GM21737 (cell line): ENCODE data around the gene CDC25A.

Source experiments
- ATAC-seq: cut with Tn5 transposase; IDR thresholded peaks from one replicate; pipeline ENCODE4 v1.9.1; 2021; ENCODE audit warnings: mild to moderate bottlenecking, moderate library complexity; ENCODE audit not compliant: unreplicated experiment

The CDC25A gene

GRCh38 chr3:48196611-48197010, 8.4 kb upstream of the CDC25A start:
- ATAC-seq = no peak

DNA sequence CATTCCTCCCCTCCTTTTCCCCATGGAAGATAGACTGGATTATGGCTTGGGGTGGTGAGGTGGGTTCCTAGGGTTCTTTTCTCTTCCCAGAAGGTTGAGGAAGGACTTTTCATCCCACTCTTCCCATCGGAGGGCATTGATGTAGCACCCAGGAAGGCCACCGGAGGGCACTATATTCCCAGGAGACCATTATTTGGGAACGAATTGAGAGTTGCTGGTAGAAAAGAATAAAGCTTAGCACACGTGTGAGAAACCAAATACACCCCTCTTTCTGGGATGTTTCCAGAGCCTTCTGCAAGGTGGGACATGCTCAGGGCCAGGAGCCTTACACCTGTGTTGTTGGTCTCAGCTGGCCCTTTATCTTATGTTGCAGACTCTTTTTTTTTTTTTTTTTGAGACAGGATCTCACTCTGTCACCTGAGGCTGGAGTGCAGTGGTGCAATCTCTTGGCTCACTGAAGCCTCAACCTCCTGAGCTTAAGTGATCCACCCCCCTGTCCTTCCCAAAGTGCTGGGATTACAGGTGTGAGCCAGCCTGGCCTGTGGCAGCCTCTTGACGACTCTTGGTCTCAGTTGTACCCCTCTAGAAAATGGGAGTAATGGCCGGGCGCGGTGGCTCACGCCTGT, 6.3 kb upstream of the CDC25A start:
- no peak for ATAC-seq

GRCh38 chr3:48190911-48191310, 2.7 kb upstream of the CDC25A start:
- ATAC-seq = no peak

DNA sequence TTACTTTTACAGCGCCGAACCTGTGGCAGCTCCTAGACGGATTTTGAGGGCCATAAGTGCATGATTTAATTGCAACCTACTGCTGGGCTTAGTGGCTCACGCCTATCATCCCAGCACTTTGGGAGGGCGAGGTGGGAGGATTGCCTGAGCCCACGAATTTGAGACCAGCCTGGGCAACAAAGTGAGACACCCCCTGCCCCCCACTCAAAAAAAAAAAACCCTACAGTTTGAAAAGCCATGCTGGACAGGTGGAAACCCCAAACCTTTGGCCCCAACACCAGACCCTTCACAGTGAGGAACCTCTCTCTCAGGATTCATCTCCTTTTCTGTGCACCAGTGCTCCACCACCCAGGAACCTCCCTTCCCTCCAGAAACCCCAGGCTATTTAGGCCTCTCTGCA, 1.1 kb upstream of the CDC25A start:
- ATAC-seq = no peak

- peak; percentile 28 for ATAC-seq
Measured at GRCh38 chr3:48187579-48188265, 495 bp downstream of the CDC25A start.

DNA sequence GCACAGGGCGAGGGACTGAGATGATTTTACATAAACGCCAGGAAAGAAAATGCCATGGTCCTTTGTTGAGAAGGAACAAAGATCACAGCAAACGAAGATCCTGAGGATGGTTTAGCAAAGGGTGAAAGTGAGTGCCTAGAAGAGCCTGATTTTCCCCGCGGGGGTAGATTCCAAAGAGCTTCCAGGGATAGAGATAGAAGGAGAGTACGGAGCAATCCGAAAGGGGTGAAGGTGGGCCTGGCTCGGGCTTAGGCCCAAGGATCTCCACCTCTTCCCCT, 977 bp downstream of the CDC25A start:
- no peak for ATAC-seq

DNA sequence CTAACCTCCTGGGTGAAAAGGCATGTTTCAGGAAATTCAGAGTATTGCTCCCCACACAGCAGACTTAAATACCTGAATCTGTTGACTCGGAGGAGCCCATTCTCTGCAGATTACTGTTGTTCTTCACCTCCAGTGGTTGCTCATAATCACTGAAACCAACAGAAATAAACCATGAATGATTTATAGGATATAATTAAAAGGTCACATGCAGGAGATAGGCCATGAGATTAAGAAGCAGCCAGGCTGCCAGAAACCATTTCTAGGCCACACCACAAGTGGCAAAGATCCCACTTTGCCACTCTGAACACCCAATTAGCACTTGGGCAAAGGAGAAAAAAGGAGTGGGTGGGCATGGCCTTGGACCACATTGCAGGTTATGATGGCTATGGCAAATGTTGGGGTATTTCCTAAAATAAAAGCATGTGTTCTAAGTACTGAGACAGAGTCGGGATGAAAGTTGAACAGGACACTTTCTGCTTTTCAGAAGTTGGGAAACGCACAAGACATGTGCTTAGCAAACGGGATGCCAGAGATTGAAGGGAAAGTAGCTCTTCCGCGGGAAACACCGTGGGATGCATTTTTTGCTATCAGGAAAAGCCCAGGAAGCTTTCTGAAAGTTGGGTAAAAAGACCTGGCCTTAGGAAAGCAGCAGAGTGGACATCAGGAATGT, 1.5 kb downstream of the CDC25A start:
- ATAC-seq = no peak

DNA sequence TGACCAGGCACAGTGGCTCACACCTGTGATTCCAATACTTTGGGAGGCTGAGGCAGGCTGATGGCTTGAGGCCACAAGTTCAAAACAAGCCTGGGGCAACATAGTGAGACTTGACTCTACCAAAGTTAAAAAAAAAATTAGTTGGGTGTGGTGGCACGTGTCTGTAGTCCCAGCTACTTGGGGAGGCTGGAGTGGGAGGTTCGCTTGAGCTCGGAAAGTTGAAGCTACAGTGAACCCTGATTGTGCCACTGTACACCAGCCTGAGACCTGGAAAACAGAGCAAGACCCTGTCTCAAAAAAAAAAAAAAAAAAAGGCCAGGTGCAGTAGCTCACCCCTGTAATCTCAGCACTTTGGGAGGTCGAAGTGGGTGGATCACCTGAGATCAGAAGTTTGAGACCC, 3.1 kb downstream of the CDC25A start:
- no peak for ATAC-seq

DNA sequence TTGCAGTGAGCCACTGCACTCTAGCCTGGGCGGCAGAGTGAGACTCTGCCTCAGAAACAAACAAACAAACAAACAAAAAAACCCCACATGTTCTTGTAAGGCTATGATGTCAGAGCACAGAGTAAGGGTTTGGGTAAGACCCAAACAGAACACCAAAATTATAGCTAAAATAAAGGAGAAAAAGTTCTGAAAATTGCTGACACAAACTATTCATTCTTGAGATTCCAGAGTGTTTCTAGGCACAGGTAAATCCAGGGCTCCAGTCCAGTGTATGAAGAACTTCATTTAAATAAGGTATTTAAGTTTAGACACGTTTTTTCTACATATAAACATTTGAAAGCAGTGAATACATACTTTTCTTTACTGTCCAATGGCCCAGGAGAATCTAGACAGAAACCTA, 3.9 kb downstream of the CDC25A start:
- ATAC-seq = no peak

DNA sequence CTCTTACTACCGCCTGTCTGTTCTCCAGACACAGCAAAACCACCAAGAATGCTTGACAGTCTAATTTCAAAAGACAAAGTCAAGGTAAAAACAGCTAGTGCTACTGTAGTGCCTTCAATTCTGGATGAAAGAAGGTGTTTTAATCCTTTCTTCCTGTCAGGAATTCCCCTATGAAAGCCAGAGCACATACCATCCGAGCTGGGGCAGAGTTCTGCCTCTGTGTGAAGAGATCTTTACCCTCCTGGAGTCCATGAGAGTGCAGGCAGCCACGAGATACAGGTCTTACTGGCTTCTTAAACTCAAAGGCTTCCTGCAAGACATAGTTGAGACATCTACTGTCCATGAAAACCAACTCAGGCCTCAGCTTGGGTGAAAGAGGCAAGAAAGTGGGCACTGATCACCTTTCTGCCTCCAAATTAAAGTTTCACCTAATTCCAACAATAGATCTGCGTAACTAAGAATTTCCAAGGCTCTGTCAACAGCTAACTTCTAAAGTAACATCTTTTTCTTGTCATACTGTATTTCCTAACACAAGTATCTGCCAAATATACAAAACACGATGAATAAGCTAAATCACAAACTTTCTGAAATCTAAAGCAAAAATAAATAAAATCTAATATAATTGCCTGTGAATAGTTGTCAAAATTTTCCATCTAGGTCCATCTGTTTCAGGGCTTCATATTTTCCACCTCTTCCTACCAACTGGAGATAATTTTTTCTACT, 7.5 kb downstream of the CDC25A start:
- ATAC-seq = no peak

- no peak for ATAC-seq
Measured at GRCh38 chr3:48180021-48180420, 8.2 kb downstream of the CDC25A start.

DNA sequence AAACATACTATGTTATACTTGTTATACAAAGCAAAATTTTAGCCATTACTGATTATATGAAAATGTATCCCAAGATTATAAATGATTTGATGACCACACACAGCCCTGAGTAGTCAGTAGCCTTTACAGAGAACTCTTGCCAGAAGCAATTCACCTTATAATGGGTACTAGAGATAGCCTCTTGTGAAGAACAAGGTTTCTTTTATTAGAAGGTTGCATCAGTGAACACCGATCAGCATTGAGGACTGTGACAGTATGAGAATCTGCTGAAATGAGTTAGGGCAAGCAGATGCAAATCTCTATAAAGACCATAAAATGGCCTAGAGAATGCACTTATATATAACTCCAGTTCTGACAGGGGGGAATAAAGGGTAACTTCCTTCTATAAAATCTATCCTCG, 10.1 kb downstream of the CDC25A start:
- no peak for ATAC-seq

DNA sequence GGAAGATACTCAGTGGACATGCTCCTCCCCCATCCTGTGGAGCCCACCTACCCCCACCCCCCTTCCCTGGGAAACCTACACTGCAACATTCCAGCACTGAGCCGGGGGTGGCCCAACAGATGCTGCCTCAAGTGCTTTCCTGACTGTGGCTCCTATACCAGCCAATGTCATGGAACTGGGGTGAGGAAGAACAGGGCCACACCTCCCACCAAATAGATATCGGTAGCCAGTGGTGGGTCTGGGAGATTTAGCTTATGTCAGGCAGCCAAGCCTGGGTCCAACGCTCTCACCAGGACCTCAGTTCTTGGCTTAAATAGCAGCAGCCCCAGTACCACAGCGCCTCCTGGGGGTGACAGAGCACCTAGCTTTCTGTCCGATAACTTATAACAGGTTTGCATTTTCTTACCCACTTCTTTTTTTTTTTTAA, 30.3 kb downstream of the CDC25A start:
- ATAC-seq = no peak

DNA sequence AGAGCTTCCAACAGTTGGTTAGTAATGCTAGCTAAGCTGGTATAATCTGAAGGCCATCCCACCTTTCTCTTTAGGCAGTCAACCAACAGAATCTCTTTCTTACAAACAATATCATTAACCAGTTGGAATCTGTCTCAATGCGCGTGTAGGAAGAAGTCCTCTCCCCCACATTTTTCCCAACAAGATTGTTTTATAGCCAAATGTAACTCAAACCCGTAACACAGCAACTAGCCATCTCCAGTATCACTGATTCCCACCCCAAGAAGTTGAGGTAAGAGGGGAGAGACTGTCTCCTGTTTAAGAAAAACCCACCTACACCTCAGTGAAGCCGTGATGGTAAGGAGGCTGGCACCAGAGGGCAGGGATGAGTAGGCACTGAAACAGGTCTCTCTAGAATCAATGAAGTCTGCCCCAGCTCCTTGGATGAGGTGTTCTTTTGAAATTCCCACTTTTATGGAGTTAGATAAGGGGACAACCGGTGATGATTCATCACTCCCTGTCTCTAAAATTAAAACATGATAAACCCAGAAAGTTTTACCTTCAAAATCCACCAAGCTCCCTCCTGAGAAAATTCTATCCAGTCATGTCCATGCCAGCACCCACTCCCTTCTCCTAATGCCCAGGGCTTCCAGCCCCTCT, 30.9 kb downstream of the CDC25A start:
- ATAC-seq = no peak

- ATAC-seq = no peak
Measured at GRCh38 chr3:48156163-48156562, 32.1 kb downstream of the CDC25A start.

GRCh38 chr3:48155122-48155521, 33.1 kb downstream of the CDC25A start:
- no peak for ATAC-seq

- no peak for ATAC-seq
Measured at GRCh38 chr3:48151807-48152427, 36.3 kb downstream of the CDC25A start.

- ATAC-seq = no peak
Measured at GRCh38 chr3:48151058-48151806, 37.0 kb downstream of the CDC25A start.

DNA sequence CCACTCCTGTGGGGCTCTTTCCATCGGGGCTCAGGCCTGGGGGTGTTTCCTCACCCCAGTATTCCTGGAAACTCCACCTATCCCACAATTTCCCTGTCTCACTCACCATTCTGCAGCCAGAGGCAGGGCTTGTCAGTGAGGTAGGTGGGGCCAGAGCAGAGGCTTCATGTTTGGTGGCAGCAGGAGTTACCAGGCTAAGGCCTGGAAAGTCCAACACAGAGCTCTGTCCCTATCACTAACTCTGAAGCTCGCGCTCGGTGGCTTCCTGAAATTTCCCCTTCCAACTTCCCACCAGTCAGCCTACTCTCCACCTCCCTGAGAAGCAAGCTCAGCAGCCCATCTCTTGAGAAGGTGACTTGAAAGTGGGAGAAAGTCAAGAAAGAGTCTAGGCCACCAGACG, 44.2 kb downstream of the CDC25A start:
- ATAC-seq = no peak

- no peak for ATAC-seq
Measured at GRCh38 chr3:48143567-48143966, 44.6 kb downstream of the CDC25A start.
